ENCODE measurements around the gene TRIM54.

TRIM54 gene

DNA sequence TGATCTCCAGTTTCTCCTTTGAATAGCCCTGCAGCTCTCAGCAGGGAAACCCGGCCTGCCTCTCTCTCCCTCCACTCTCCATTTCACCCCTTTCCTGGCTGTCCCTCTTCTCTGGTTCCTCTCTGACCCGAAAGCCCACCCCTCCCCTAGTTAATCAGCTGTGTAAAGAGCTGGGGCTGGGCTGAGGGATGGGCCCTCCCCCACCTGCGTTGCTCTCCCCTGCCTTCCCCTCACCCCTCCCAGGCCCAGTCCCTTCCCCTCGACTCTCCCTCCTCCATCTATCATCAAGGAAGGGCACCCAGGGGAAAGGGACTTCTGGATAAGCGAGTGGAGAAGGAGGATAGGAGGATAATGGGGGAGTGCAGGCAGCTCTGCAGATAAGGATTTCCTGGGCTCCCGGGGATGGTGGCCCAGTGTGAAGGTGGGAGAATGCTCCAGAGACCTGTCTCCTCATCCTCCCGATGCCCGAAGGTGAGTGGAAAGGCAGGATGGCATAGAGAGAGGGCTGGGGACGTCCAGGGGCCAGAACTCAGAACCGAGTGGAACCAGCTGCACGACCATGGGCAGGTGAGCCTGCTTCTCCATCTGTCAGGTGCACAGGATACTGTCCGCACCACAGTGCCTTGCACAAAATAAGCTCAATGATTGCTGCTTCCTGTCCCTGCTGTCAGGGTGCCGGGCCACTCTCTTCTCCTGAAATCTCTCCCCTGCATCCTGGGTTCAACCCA, 31.4 kb upstream of the TRIM54 start:
- H2AK5ac ChIP-seq (ENCODE audit: low read length), result no peak overlapping the region
- no peak overlapping the region for H3K23ac ChIP-seq (ENCODE audit: low read length)
- H3K79me2 ChIP-seq (ENCODE audit: control insufficient read depth, insufficient read depth, low read length), result no peaks in the 10 kb centered on the region
- no peak overlapping the region for H4K5ac ChIP-seq (ENCODE audit: low read length)
- H3K18ac ChIP-seq (ENCODE audit: low read length), result no peak overlapping the region
- H4K8ac ChIP-seq (ENCODE audit: low read depth, low read length), result no peak overlapping the region
- H3K27ac ChIP-seq (ENCODE audit: low read depth, low read length), result no peak overlapping the region
- no peak overlapping the region for H2BK15ac ChIP-seq (replicated peaks; ENCODE audit: low read depth)
- H3K4me2 ChIP-seq (ENCODE audit: low read length), result peak overlapping the region; percentile 4
- DNase-seq, result no peak
- peak overlapping the region; percentile 81 for H3K56ac ChIP-seq (ENCODE audit: low read length)
- peak overlapping the region; percentile 50 for H3K9ac ChIP-seq (ENCODE audit: low read length)
- H2BK120ac ChIP-seq (ENCODE audit: low read depth, low read length), result no peak overlapping the region
- no peak overlapping the region for H3K4ac ChIP-seq (ENCODE audit: low read depth, low read length)
- H2BK5ac ChIP-seq (ENCODE audit: low read length), result no peak overlapping the region
- no peaks in the 10 kb centered on the region for H3K79me1 ChIP-seq (ENCODE audit: low read length)
- H3K27me3 ChIP-seq (ENCODE audit: insufficient read depth, low read length, poor library complexity), result no peaks in the 10 kb centered on the region
- H3K4me1 ChIP-seq (ENCODE audit: control insufficient read depth, low read depth, low read length), result peaks cover 3% of the 10 kb centered on the region
- H3K36me3 ChIP-seq (ENCODE audit: control insufficient read depth, insufficient read depth, low read length), result no peaks in the 10 kb centered on the region
- whole genome bisulfite sequencing (ENCODE audit: extremely low coverage, insufficient coverage, low lambda C conversion rate), result no CpG with 5 or more reads among the region's 13 CpGs
- no peak overlapping the region for H3K4me3 ChIP-seq (ENCODE audit: low read length)

DNA sequence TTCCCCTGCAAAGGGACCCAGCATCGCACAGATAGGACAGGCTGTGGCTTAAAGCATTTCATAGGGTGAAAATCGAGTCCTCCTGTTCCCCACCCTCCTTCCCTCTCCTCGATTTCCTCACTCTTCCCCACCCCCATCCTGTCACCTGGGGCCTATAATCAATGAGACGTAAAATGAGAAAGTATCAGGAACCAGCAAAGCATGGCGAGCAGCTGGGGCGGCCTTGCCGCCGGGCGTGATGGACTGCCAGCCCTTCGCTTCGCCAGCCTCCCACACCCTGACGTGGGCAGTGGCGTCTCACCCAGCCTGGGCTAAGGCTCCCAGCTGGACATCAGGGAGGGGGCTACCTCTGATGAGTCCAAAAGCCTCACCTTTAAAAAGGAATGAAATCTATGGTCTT, 30.5 kb upstream of the TRIM54 start:
- no peak overlapping the region for H2BK15ac ChIP-seq (replicated peaks; ENCODE audit: low read depth)
- H3K27me3 ChIP-seq (ENCODE audit: insufficient read depth, low read length, poor library complexity), result no peaks in the 10 kb centered on the region
- no peak overlapping the region for H3K27ac ChIP-seq (ENCODE audit: low read depth, low read length)
- H2AK5ac ChIP-seq (ENCODE audit: low read length), result no peak overlapping the region
- no peak overlapping the region for H3K9ac ChIP-seq (ENCODE audit: low read length)
- no peak overlapping the region for H4K8ac ChIP-seq (ENCODE audit: low read depth, low read length)
- H3K4me2 ChIP-seq (ENCODE audit: low read length), result no peak overlapping the region
- no peaks in the 10 kb centered on the region for H3K79me2 ChIP-seq (ENCODE audit: control insufficient read depth, insufficient read depth, low read length)
- H3K4me3 ChIP-seq (ENCODE audit: low read length), result no peak overlapping the region
- H3K4ac ChIP-seq (ENCODE audit: low read depth, low read length), result no peak overlapping the region
- no peak overlapping the region for H2BK120ac ChIP-seq (ENCODE audit: low read depth, low read length)
- no peaks in the 10 kb centered on the region for H3K36me3 ChIP-seq (ENCODE audit: control insufficient read depth, insufficient read depth, low read length)
- no peak overlapping the region for H3K18ac ChIP-seq (ENCODE audit: low read length)
- H3K4me1 ChIP-seq (ENCODE audit: control insufficient read depth, low read depth, low read length), result peaks cover 3% of the 10 kb centered on the region
- no peak overlapping the region for H3K23ac ChIP-seq (ENCODE audit: low read length)
- DNase-seq, result no peak
- H4K5ac ChIP-seq (ENCODE audit: low read length), result no peak overlapping the region
- no peak overlapping the region for H3K56ac ChIP-seq (ENCODE audit: low read length)
- H2BK5ac ChIP-seq (ENCODE audit: low read length), result no peak overlapping the region
- WGBS (ENCODE audit: extremely low coverage, insufficient coverage, low lambda C conversion rate), result no CpG with 5 or more reads among the region's 13 CpGs
- H3K79me1 ChIP-seq (ENCODE audit: low read length), result no peaks in the 10 kb centered on the region

DNA sequence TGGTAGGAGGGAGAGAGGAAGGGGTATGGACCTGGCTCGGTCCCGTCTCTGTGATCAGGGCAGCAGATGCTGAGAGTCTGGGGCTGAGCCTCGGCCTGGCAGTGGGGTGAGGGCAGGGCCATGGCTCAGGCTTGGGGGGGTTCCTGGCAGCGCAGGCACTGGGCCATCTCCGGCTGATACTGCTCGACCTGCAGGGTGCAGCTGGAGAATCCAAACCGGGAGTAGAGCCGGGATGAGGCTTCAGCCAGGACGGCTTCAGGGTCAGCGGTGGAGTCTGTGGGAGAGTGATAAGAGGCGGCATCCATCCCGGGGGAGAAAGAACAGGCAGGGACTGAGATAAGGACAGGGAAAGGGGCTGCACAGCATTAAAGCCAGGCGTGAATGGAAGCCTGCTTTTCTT, 27.0 kb upstream of the TRIM54 start:
- Histone ChIP-seq H4K8ac (ENCODE audit: low read depth, low read length) (no peak overlapping the region), H2BK120ac (ENCODE audit: low read depth, low read length) (no peak overlapping the region), H2BK5ac (ENCODE audit: low read length) (no peak overlapping the region), H2BK15ac (replicated peaks; ENCODE audit: low read depth) (no peak overlapping the region), H3K27ac (ENCODE audit: low read depth, low read length) (no peak overlapping the region), H3K9ac (ENCODE audit: low read length) (no peak overlapping the region), H3K4me2 (ENCODE audit: low read length) (no peak overlapping the region), H3K23ac (ENCODE audit: low read length) (no peak overlapping the region), H3K4me1 (ENCODE audit: control insufficient read depth, low read depth, low read length) (peaks cover 3% of the 10 kb centered on the region), H3K79me1 (ENCODE audit: low read length) (no peaks in the 10 kb centered on the region), H3K4me3 (ENCODE audit: low read length) (no peak overlapping the region), H2AK5ac (ENCODE audit: low read length) (no peak overlapping the region), H3K27me3 (ENCODE audit: insufficient read depth, low read length, poor library complexity) (no peaks in the 10 kb centered on the region), H3K4ac (ENCODE audit: low read depth, low read length) (no peak overlapping the region), H4K5ac (ENCODE audit: low read length) (no peak overlapping the region), H3K79me2 (ENCODE audit: control insufficient read depth, insufficient read depth, low read length) (no peaks in the 10 kb centered on the region), H3K36me3 (ENCODE audit: control insufficient read depth, insufficient read depth, low read length) (no peaks in the 10 kb centered on the region), H3K18ac (ENCODE audit: low read length) (no peak overlapping the region), H3K56ac (ENCODE audit: low read length) (no peak overlapping the region)
- DNase-seq, result no peak
- WGBS (ENCODE audit: extremely low coverage, insufficient coverage, low lambda C conversion rate), result no CpG with 5 or more reads among the region's 13 CpGs

DNA sequence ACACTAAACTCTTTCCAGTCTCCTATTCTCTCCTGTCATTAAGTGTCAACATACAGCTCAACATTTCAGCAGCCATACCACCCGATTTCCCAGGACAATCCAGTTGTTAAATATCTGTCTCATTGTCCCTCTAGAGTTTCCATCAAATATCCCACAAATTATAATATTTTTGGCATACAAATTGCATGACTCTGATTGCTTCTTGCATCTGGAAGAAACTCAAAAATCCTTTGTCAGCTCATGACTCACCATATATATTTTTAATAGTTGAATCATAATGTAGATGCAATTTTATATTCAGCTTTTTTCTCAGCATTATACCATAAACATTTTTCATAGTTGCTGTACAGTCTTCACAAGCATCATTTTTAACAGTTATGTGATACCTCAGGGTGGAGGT, 26.6 kb upstream of the TRIM54 start:
- no CpG with 5 or more reads among the region's 1 CpG for WGBS (ENCODE audit: extremely low coverage, insufficient coverage, low lambda C conversion rate)
- Histone ChIP-seq H3K27me3 (ENCODE audit: insufficient read depth, low read length, poor library complexity) (peaks cover 2% of the 10 kb centered on the region), H3K4me2 (ENCODE audit: low read length) (no peak overlapping the region)

DNA sequence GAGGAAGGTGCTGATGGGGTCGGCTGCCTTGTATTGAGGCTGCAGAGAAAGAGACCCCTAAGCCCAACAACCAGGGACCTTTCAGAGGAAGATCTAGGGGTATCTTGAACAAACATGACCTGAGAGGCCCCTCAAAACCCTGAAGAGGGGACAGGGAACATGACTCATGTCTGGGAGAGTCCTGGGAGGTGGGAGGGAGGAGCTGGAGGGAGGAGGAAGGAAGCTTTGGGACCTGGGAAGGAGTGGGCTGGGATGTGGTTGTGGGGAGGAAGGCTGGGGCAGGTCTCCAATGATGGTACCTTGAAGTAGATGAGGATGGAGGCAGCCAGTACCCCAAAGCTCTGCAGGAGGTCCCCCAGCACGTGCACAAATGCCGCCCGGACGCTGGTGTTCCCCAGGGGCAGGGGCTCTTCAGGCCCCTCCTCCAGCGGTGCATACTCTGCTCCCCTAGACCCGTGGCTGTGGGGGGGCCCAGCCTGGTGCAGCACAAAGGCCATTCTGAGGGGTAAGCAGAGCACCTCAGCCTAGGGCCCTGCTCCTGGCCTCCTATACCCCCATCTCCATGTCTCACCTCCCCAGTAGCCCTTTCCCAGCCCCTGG, 25.3 kb upstream of the TRIM54 start:
- Histone ChIP-seq H2AK5ac (ENCODE audit: low read length) (no peak overlapping the region), H3K56ac (ENCODE audit: low read length) (no peak overlapping the region), H2BK120ac (ENCODE audit: low read depth, low read length) (no peak overlapping the region), H4K5ac (ENCODE audit: low read length) (no peak overlapping the region), H3K36me3 (ENCODE audit: control insufficient read depth, insufficient read depth, low read length) (no peaks in the 10 kb centered on the region), H3K23ac (ENCODE audit: low read length) (no peak overlapping the region), H3K4me2 (ENCODE audit: low read length) (no peak overlapping the region), H3K79me2 (ENCODE audit: control insufficient read depth, insufficient read depth, low read length) (no peaks in the 10 kb centered on the region), H3K18ac (ENCODE audit: low read length) (no peak overlapping the region), H3K79me1 (ENCODE audit: low read length) (no peaks in the 10 kb centered on the region), H3K4me1 (ENCODE audit: control insufficient read depth, low read depth, low read length) (no peaks in the 10 kb centered on the region), H3K4me3 (ENCODE audit: low read length) (no peak overlapping the region), H3K9ac (ENCODE audit: low read length) (no peak overlapping the region), H2BK5ac (ENCODE audit: low read length) (no peak overlapping the region), H4K8ac (ENCODE audit: low read depth, low read length) (no peak overlapping the region), H3K4ac (ENCODE audit: low read depth, low read length) (no peak overlapping the region), H3K27ac (ENCODE audit: low read depth, low read length) (no peak overlapping the region), H2BK15ac (replicated peaks; ENCODE audit: low read depth) (no peak overlapping the region), H3K27me3 (ENCODE audit: insufficient read depth, low read length, poor library complexity) (peaks cover 15% of the 10 kb centered on the region)
- DNase-seq, result no peak
- WGBS (ENCODE audit: extremely low coverage, insufficient coverage, low lambda C conversion rate), result no CpG with 5 or more reads among the region's 7 CpGs

More for the DNA sequence above, 26.6 kb upstream of the TRIM54 start:
- H3K23ac ChIP-seq (ENCODE audit: low read length), result no peak overlapping the region
- no peak overlapping the region for H3K4ac ChIP-seq (ENCODE audit: low read depth, low read length)
- H3K36me3 ChIP-seq (ENCODE audit: control insufficient read depth, insufficient read depth, low read length), result no peaks in the 10 kb centered on the region
- no peak overlapping the region for H2BK120ac ChIP-seq (ENCODE audit: low read depth, low read length)
- no peak overlapping the region for H3K56ac ChIP-seq (ENCODE audit: low read length)
- no peak overlapping the region for H2BK15ac ChIP-seq (replicated peaks; ENCODE audit: low read depth)
- no peak overlapping the region for H4K8ac ChIP-seq (ENCODE audit: low read depth, low read length)
- H3K27ac ChIP-seq (ENCODE audit: low read depth, low read length), result no peak overlapping the region
- H3K18ac ChIP-seq (ENCODE audit: low read length), result no peak overlapping the region
- no peak overlapping the region for H3K9ac ChIP-seq (ENCODE audit: low read length)
- H2BK5ac ChIP-seq (ENCODE audit: low read length), result no peak overlapping the region
- no peak overlapping the region for H2AK5ac ChIP-seq (ENCODE audit: low read length)
- H4K5ac ChIP-seq (ENCODE audit: low read length), result no peak overlapping the region
- no peaks in the 10 kb centered on the region for H3K79me1 ChIP-seq (ENCODE audit: low read length)
- DNase-seq, result no peak
- H3K4me1 ChIP-seq (ENCODE audit: control insufficient read depth, low read depth, low read length), result no peaks in the 10 kb centered on the region
- H3K4me3 ChIP-seq (ENCODE audit: low read length), result no peak overlapping the region
- no peaks in the 10 kb centered on the region for H3K79me2 ChIP-seq (ENCODE audit: control insufficient read depth, insufficient read depth, low read length)

DNA sequence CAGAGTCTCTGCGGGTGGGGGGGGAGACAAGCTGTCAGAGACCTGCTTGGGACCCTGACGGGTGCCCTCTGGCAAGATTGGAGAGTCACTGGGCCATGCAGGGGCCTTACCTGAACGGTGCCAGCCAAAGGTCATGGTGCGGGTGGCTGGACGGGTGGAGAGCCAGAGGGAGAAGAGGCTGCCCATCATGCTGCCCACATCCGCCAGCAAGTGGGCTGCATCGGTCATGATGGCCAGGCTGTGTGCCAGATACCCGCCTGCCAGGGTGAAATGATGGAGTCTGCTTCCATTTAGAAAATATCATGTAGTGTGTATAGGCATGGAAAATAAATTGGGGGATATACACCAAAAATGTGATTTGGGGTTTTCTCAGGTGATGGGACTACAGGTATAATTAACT, 24.2 kb upstream of the TRIM54 start:
- H3K23ac ChIP-seq (ENCODE audit: low read length), result no peak overlapping the region

More for the DNA sequence above, 24.2 kb upstream of the TRIM54 start:
- Histone ChIP-seq H3K79me2 (ENCODE audit: control insufficient read depth, insufficient read depth, low read length) (no peaks in the 10 kb centered on the region), H4K8ac (ENCODE audit: low read depth, low read length) (no peak overlapping the region), H2BK120ac (ENCODE audit: low read depth, low read length) (no peak overlapping the region), H3K4me1 (ENCODE audit: control insufficient read depth, low read depth, low read length) (no peaks in the 10 kb centered on the region), H2BK5ac (ENCODE audit: low read length) (no peak overlapping the region), H3K79me1 (ENCODE audit: low read length) (no peaks in the 10 kb centered on the region), H3K27me3 (ENCODE audit: insufficient read depth, low read length, poor library complexity) (peaks cover 24% of the 10 kb centered on the region), H4K5ac (ENCODE audit: low read length) (no peak overlapping the region), H3K4ac (ENCODE audit: low read depth, low read length) (no peak overlapping the region), H3K4me3 (ENCODE audit: low read length) (no peak overlapping the region), H3K27ac (ENCODE audit: low read depth, low read length) (no peak overlapping the region), H2BK15ac (replicated peaks; ENCODE audit: low read depth) (no peak overlapping the region), H3K4me2 (ENCODE audit: low read length) (no peak overlapping the region), H3K56ac (ENCODE audit: low read length) (no peak overlapping the region), H3K9ac (ENCODE audit: low read length) (no peak overlapping the region), H3K18ac (ENCODE audit: low read length) (no peak overlapping the region), H3K36me3 (ENCODE audit: control insufficient read depth, insufficient read depth, low read length) (no peaks in the 10 kb centered on the region), H2AK5ac (ENCODE audit: low read length) (no peak overlapping the region)
- no peak for DNase-seq
- WGBS (ENCODE audit: extremely low coverage, insufficient coverage, low lambda C conversion rate), result no CpG with 5 or more reads among the region's 8 CpGs

Data from mesendoderm (in vitro differentiated cells).